WERI-Rb-1 (cell line): ENCODE data around the gene BARX2.

ENCODE experiments used
- DNase-seq: peaks from one replicate; pipeline ENCODE4 v3.0.0-alpha.2; 2020
- H3K27ac ChIP-seq: fragments of 250-450 bp; sonication (Bioruptor Pico); 2 replicates; pipeline ENCODE4 v1.5.1; 2020; ENCODE audit warnings: mild to moderate bottlenecking, moderate library complexity
- H3K27me3 ChIP-seq: fragments of 250-450 bp; sonication (Bioruptor Pico); 2 replicates; pipeline ENCODE4 v1.5.1; 2021; ENCODE audit warnings: mild to moderate bottlenecking, low read depth, moderate library complexity; ENCODE audit not compliant: insufficient read depth, severe bottlenecking
- H3K36me3 ChIP-seq: fragments of 250-450 bp; sonication (Bioruptor Pico); 2 replicates; pipeline ENCODE4 v1.5.1; 2020; ENCODE audit warnings: mild to moderate bottlenecking, moderate library complexity
- H3K4me3 ChIP-seq: 2 replicates; pipeline ENCODE4 v1.5.1; 2011; ENCODE audit warnings: low read depth, mild to moderate bottlenecking, control low read depth, low read length
- H3K9me3 ChIP-seq: fragments of 250-450 bp; sonication (Bioruptor Pico); 2 replicates; pipeline ENCODE4 v1.5.1; 2021; ENCODE audit warnings: mild to moderate bottlenecking, moderate library complexity; ENCODE audit not compliant: severe bottlenecking
- TF ChIP-seq, protein P1 (sequence below): IDR thresholded peaks from 2 replicates; pipeline ENCODE4 v1.5.1; 2011; ENCODE audit warnings: low read depth, mild to moderate bottlenecking, control low read depth, inconsistent platforms, low read length

BARX2 gene

DNA sequence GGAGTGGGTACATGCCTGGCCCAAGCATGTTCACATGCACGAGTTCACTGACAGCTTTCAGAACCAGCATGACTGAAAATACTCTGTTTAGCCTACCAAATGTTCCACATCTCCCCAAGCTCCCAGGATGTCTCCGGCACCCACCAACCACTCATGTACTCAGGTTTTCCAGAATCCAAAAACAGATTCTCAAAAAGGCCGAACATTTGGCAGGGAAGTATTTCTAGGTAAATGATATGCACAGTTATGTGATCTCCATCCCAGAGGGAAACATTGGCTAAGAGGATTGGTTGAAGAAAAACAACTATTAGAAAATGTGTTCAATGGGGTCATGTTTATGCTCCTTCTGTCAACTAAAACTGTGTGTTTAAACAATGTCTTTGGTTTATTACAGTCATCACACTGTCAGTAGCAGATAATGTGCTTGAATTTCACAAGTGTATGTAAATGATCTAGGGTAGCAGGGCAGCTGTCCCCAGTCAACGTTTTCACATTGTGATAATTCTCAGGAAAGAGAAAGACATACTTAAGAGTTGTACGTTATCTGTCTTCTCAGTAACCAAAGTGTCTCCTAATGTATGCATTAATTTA is 52.3 kb downstream of the BARX2 start:
- Histone ChIP-seq H3K27ac (no peak overlapping the region), H3K4me3 (no peak overlapping the region), H3K36me3 (no peaks in the 10 kb centered on the region), H3K9me3 (peaks cover 5% of the 10 kb centered on the region), H3K27me3 (peaks cover 80% of the 10 kb centered on the region)
- TF ChIP-seq, protein P1, sequence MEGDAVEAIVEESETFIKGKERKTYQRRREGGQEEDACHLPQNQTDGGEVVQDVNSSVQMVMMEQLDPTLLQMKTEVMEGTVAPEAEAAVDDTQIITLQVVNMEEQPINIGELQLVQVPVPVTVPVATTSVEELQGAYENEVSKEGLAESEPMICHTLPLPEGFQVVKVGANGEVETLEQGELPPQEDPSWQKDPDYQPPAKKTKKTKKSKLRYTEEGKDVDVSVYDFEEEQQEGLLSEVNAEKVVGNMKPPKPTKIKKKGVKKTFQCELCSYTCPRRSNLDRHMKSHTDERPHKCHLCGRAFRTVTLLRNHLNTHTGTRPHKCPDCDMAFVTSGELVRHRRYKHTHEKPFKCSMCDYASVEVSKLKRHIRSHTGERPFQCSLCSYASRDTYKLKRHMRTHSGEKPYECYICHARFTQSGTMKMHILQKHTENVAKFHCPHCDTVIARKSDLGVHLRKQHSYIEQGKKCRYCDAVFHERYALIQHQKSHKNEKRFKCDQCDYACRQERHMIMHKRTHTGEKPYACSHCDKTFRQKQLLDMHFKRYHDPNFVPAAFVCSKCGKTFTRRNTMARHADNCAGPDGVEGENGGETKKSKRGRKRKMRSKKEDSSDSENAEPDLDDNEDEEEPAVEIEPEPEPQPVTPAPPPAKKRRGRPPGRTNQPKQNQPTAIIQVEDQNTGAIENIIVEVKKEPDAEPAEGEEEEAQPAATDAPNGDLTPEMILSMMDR, result no peak
- no peak for DNase-seq

DNA sequence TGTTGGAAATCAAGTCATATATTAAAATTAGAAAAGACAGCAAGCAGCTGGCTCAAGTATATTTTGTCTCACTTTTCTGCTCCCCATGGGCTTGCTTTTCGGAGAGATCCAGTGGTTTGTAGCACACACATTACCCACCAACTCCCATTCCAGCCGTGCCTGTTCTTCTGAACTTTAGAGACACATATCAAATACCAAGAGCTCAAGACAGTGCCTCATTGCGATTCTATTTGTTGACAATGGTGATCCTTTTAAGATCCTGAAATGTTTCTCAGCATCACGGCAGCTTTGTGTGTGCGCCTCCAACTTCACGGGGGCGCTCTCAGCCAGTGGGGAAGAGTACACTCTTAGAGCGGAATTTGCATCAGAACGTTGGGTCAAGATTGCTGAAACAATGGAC is 52.9 kb downstream of the BARX2 start:
- Histone ChIP-seq H3K36me3 (no peaks in the 10 kb centered on the region), H3K9me3 (peaks cover 5% of the 10 kb centered on the region), H3K27ac (no peak overlapping the region), H3K27me3 (peaks cover 83% of the 10 kb centered on the region), H3K4me3 (no peak overlapping the region)
- TF ChIP-seq, protein P1, result no peak
- DNase-seq, result no peak

DNA sequence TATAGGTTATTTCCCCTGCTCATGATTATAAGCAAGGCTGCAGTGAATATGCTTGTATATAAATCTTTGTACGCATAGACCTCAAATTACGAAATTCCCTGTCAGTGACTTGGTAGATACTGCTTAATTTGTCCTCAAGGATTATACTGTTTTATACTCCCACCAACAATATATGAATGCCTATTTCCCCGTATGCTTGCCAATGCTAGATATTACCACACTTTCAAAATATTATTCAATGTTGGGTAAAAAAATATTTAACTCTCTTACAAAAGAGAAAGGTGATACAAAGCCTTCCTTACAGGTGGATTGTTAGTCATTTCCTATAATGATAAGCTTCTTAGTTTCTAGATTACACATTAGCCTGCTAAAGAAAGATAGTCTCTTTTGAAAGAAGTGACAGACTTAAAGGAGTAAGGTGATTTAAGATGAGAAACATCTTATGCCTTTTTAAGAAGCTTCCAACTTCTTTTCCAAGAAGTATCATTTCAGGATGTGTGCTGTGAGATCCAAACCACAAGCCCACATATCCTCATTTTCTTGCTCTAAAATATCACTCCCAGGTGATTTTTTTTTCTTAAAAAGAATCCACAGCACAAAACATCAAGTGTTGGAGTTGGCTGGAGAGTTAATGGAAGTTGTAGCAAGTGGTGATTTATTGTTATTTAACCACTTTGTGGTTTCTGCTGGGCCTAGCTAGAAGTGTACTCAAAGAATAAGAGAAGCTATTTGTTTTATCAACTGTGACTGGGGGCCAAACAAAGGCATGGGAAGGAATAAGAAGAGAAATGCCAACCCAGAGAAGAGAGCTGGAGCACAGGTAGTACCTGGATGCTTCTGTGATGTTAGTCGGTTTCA is 59.2 kb downstream of the BARX2 start:
- H3K36me3 ChIP-seq, result no peaks in the 10 kb centered on the region
- H3K4me3 ChIP-seq, result no peak overlapping the region
- H3K9me3 ChIP-seq, result peaks cover 5% of the 10 kb centered on the region
- TF ChIP-seq, protein P1, result no peak
- peaks cover 87% of the 10 kb centered on the region for H3K27me3 ChIP-seq
- no peak for DNase-seq
- no peak overlapping the region for H3K27ac ChIP-seq

DNA sequence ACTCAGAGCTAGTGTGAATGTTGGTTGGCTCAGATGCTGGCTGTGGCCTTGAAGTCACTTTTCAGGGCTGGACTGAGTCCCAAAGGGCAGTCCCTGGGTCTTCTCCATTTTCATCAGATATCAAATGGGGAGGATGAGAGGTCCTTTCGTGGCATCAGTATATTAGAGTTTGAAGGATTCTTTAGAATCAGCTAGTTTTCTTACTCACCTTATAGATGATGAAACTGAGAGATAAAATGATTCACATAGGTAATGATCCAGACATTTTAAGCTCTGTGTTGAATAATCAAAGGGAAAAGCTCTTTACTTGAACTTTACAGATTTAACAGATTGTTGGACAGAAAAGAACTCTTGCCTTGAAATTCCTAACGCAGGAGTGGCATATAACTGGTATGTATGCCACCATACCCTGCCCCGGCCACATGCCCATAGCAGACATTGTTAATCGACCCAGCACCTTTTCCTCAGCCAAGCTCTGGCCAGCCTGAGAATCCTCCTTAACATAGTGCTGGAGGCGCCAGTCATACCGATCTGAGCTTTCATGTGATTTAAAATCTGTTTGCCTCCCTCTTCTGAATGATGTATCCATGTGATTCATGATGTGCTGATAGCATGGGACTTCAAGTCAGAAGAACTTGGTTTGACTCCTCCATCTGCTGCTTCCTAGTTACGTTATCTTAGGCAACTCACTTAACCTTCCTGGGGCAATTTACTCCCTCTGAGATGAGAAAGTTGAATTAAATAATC is 60.0 kb downstream of the BARX2 start:
- Histone ChIP-seq H3K4me3 (no peak overlapping the region), H3K27me3 (peaks cover 90% of the 10 kb centered on the region)

DNA sequence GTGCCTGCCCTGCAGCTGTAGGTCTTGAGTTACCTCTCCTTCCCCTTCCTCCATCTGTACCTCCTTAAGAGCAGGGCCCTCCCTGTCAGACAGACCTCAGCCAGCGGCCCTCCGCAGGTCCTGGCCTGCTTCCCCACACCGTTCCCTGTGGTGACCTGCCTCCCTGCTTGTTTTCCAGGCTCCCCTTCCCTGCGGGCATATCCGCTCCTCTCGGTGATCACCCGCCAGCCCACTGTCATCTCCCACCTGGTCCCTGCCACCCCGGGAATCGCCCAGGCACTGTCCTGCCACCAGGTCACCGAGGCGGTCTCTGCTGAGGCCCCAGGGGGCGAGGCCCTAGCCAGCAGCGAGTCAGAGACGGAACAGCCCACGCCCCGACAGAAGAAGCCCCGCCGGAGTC is 60.9 kb downstream of the BARX2 start:
- DNase-seq, result no peak
- H3K36me3 ChIP-seq, result no peaks in the 10 kb centered on the region
- no peaks in the 10 kb centered on the region for H3K9me3 ChIP-seq
- no peak overlapping the region for H3K27ac ChIP-seq
- H3K27me3 ChIP-seq, result peaks cover 90% of the 10 kb centered on the region
- TF ChIP-seq, protein P1, result no peak
- H3K4me3 ChIP-seq, result no peak overlapping the region

More for the DNA sequence above, 60.0 kb downstream of the BARX2 start:
- TF ChIP-seq, protein P1, result no peak
- no peak for DNase-seq
- Histone ChIP-seq H3K9me3 (peaks cover 4% of the 10 kb centered on the region), H3K36me3 (no peaks in the 10 kb centered on the region), H3K27ac (no peak overlapping the region)
